NCI-H2171 treated with DMSO at 0.1 percent for 48 hours (cell line): Measurements from ENCODE around the gene PPIE.

Experiments
- DNase-seq: peaks from one replicate; lab custom pipeline; 2025; lab: John Stamatoyannopoulos, UW

PPIE gene

DNA sequence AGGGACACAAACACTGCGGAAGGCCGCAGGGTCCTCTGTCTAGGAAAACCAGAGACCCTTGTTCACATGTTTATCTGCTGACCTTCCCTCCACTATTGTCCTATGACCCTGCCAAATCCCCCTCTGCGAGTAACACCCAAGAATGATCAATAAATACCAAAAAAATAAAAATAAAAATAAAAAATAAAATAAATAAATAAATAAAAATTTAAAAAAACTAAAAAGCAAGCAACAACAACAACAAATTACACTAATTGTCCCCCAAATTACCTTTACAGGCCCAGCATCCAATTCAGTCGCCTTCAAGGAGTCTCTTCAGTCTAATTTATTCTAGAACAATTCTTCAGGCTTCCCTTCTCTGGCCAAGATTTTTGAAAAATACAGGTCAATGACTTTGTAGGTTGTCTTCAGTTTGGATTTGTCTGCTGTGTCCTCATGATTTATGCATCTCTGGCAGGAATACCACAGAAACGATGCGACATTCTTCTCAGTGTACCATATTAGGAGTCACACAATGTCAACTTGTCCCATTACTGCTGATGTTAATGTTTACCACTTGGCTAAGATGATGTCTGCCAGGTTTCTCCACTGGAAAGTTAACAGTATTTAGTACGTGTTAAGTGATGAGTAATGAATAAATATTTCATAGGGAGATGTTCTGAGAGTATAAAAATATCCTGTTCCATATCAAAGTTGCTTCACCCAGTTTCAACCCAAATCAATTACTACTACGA is 70.3 kb downstream of the PPIE start:
- no peak for DNase-seq

DNA sequence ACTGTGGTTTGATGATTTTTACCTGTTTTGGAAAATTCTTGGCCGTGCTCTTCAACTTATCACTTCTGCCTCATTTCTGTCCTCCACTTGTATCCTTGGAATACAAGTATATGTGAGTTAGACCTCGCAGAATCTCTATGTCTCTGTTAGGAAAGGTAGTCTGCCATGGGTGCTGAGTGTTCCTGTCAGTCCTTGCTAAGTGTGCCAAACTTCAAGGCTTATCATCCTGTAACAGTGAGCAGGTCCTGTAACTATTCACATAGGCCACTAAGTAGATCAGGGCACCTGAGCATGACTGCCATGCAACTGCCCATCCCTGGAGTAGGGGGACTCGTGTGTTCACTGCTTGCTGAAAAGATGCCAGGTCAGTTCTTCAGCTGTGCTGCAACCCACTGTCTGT is 74.2 kb downstream of the PPIE start:
- no peak for DNase-seq
